ENCODE measurements around the gene PSMB7.

Gene PSMB7

GRCh38 chr9:124331580-124331979, 83.7 kb downstream of the PSMB7 start:
- no peak for DNase-seq (ENCODE audit: extremely low read depth in 1 of 2, low read depth in 1 of 2)

GRCh38 chr9:124330011-124330697, 85.1 kb downstream of the PSMB7 start:
- DNase-seq (ENCODE audit: extremely low read depth in 1 of 2, low read depth in 1 of 2) = no peak

GRCh38 chr9:124329206-124329792, 85.9 kb downstream of the PSMB7 start:
- DNase-seq (ENCODE audit: extremely low read depth in 1 of 2, low read depth in 1 of 2) = no peak

GRCh38 chr9:124328285-124328684, 87.0 kb downstream of the PSMB7 start:
- no peak for DNase-seq (ENCODE audit: extremely low read depth in 1 of 2, low read depth in 1 of 2)

- DNase-seq (ENCODE audit: extremely low read depth in 1 of 2, low read depth in 1 of 2) = no peak
Measured at GRCh38 chr9:124327491-124327890, 87.8 kb downstream of the PSMB7 start.

GRCh38 chr9:124326378-124326777, 88.9 kb downstream of the PSMB7 start:
- no peak for DNase-seq (ENCODE audit: extremely low read depth in 1 of 2, low read depth in 1 of 2)

GRCh38 chr9:124325816-124326215, 89.4 kb downstream of the PSMB7 start:
- DNase-seq (ENCODE audit: extremely low read depth in 1 of 2, low read depth in 1 of 2) = no peak

GRCh38 chr9:124323904-124324303, 91.3 kb downstream of the PSMB7 start:
- no peak for DNase-seq (ENCODE audit: extremely low read depth in 1 of 2, low read depth in 1 of 2)

GRCh38 chr9:124322618-124323432, 92.4 kb downstream of the PSMB7 start:
- no peak for DNase-seq (ENCODE audit: extremely low read depth in 1 of 2, low read depth in 1 of 2)

- no peak for DNase-seq (ENCODE audit: extremely low read depth in 1 of 2, low read depth in 1 of 2)
Measured at GRCh38 chr9:124321935-124322334, 93.3 kb downstream of the PSMB7 start.

GRCh38 chr9:124321416-124321815, 93.8 kb downstream of the PSMB7 start:
- DNase-seq (ENCODE audit: extremely low read depth in 1 of 2, low read depth in 1 of 2) = no peak

GRCh38 chr9:124320062-124320973, 94.9 kb downstream of the PSMB7 start:
- DNase-seq (ENCODE audit: extremely low read depth in 1 of 2, low read depth in 1 of 2) = no peak

- no peak for DNase-seq (ENCODE audit: extremely low read depth in 1 of 2, low read depth in 1 of 2)
Measured at GRCh38 chr9:124315882-124316281, 99.4 kb downstream of the PSMB7 start.

GRCh38 chr9:124313940-124314339, 101.3 kb downstream of the PSMB7 start:
- DNase-seq (ENCODE audit: extremely low read depth in 1 of 2, low read depth in 1 of 2) = no peak

- DNase-seq (ENCODE audit: extremely low read depth in 1 of 2, low read depth in 1 of 2) = no peak
Measured at GRCh38 chr9:124312290-124313265, 102.7 kb downstream of the PSMB7 start.

- no peak for DNase-seq (ENCODE audit: extremely low read depth in 1 of 2, low read depth in 1 of 2)
Measured at GRCh38 chr9:124311283-124311682, 104.0 kb downstream of the PSMB7 start.

- no peak for DNase-seq (ENCODE audit: extremely low read depth in 1 of 2, low read depth in 1 of 2)
Measured at GRCh38 chr9:124309667-124310084, 105.6 kb downstream of the PSMB7 start.

GRCh38 chr9:124308606-124309491, 106.4 kb downstream of the PSMB7 start:
- DNase-seq (ENCODE audit: extremely low read depth in 1 of 2, low read depth in 1 of 2) = no peak

Measured in activated CD8-positive, alpha-beta memory T cell treated with anti-CD3 and anti-CD28 coated beads for 1 hour (primary cell).